GM10266 (cell line): Measurements from ENCODE around the gene PPIB.

Experiments used
- DNase-seq: peaks from one replicate; pipeline ENCODE4 v3.0.0; 2012; ENCODE audit errors: extremely low spot score
- CTCF ChIP-seq: IDR thresholded peaks from 2 replicates; pipeline ENCODE4 v1.5.1; 2012; ENCODE audit warnings: mild to moderate bottlenecking, low read depth; ENCODE audit not compliant: control insufficient read depth, insufficient read depth; ENCODE audit errors: missing control alignments

The PPIB gene

GRCh38 chr15:64156652-64157331 lies 6.0 kb downstream of the PPIB start:
- no peak for TF ChIP-seq CTCF
- DNase-seq = no peak

GRCh38 chr15:64155802-64156651 lies 6.8 kb downstream of the PPIB start:
- TF ChIP-seq CTCF = no peak
- DNase-seq = no peak

- peak; percentile 100 for TF ChIP-seq CTCF
- peak; percentile 95 for DNase-seq
Observed at GRCh38 chr15:64153480-64154367, 9.1 kb downstream of the PPIB start.

GRCh38 chr15:64152507-64153387 lies 10.1 kb downstream of the PPIB start:
- TF ChIP-seq CTCF = no peak
- DNase-seq = peak; percentile 55

GRCh38 chr15:64151727-64152506 lies 10.9 kb downstream of the PPIB start, which contains the start of gene SNX22:
Gene SNX22 (plus strand): TSS chr15:64151731. CDS start chr15:64151776, 45 bp downstream.
- TF ChIP-seq CTCF = no peak
- DNase-seq = peak; percentile 60
